ENCODE data around the gene TEX28. TPM values are rescaled to one million over a fixed set of nuclear protein-coding genes. Genes with fewer than 3 reads are reported as not detected.

TEX28 gene, protein sequence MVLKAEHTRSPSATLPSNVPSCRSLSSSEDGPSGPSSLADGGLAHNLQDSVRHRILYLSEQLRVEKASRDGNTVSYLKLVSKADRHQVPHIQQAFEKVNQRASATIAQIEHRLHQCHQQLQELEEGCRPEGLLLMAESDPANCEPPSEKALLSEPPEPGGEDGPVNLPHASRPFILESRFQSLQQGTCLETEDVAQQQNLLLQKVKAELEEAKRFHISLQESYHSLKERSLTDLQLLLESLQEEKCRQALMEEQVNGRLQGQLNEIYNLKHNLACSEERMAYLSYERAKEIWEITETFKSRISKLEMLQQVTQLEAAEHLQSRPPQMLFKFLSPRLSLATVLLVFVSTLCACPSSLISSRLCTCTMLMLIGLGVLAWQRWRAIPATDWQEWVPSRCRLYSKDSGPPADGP
- not detected in 2 replicates for total RNA-seq

DNA sequence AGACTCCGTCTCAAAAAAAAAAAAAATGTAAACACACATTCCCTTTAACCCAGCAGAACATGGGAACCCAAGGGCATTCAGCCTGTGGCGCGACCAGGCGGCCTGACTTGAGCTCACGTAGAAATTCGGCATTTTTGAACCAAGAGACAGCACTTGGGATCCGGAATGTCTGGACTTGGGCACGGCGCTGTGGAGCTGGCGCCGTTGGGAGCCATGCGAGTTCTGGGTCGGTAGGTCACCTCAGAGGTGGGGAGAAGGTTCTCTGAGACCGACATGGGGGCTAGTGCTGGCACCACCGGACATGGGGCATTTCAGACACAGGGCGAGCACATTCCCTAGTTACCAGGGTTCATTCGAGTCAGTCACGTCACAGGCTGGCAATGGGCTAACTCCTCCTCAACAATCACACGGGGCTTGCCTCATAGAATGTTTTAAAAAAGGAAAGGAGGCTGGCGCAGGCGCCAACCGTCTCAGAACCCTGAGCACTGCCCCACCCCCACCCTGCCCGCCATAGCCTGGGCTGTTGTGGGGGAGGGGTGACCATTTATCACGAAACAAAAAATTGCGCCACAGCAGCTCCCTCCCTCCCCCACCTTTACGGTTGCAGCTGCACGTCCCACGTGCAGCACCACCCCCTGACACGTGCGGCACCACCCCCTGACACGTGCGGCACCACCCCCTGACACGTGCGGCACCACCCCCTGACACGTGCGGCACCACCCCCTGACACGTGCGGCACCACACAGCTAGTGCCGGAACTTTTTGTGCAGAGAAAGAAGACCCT is at the start of gene TEX28:
Gene TEX28 (minus strand): TSS at position 334 of the 784 bp plus-strand sequence. CDS start 3,007 bp downstream, outside the sequence.

DNA sequence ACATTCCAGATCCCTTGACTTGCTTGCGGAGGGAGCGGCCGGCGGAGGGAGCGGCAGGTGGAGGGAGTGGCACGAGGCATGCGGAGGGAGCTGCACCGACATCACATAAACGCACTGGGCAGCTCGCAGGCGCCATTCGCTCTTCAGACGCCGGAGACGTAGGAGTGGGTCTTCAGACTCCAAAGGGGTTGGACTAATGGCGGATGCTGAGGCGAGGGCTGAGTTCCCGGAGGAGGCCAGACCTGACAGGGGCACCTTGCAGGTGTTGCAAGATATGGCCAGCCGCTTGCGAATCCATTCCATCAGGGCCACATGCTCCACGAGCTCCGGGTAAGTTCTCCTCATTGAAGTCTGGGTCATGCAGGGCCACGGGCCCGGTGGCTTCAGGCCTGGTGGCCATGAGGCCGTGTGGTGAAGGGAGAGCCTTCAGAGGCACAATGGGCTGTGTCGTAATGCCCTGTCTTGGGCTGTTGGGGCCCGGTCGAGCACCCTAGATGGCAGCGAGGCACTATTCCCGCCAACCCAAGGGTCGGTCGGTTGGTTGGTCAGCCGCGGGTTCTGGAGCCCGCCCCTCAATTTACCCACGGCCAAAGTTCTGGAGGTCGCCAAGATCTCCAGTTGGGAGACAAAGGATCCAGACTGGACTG is 863 bp upstream of the TEX28 start, which contains the start of gene TKTL1:
Gene TKTL1 (plus strand): TSS at position 132 of the 647 bp plus-strand sequence. CDS start 65 bp downstream, at position 197.

DNA sequence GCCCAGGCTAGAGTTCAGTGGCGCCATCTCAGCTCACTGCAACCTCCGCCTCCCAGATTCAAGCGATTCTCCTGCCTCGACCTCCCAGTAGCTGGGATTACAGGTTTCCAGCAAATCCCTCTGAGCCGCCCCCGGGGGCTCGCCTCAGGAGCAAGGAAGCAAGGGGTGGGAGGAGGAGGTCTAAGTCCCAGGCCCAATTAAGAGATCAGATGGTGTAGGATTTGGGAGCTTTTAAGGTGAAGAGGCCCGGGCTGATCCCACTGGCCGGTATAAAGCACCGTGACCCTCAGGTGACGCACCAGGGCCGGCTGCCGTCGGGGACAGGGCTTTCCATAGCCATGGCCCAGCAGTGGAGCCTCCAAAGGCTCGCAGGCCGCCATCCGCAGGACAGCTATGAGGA is 37.6 kb downstream of the TEX28 start, which contains the start of gene OPN1MW3:
Gene OPN1MW3 (plus strand): TSS at position 301 of the 400 bp plus-strand sequence. CDS start 38 bp downstream, at position 339.

Other genes with a start within 250 kb of the TEX28 start
- gene MECP2, start 197.4 kb downstream of the TEX28 start, total RNA-seq = 40.7 TPM in 2 replicates
- gene OPN1LW, start 150.9 kb downstream of the TEX28 start, total RNA-seq = not detected in 2 replicates
- not detected in 2 replicates for gene OPN1MW, start 112.5 kb downstream of the TEX28 start, total RNA-seq
- gene OPN1MW2, start 75.4 kb downstream of the TEX28 start, total RNA-seq = not detected in 2 replicates
- gene OPN1MW3, start 37.5 kb downstream of the TEX28 start, total RNA-seq = not detected in 2 replicates
- gene TKTL1, start 671 bp upstream of the TEX28 start, total RNA-seq = not detected in 2 replicates
- 4,119 and 4,322 TPM in 2 replicates for gene FLNA, start 79.5 kb upstream of the TEX28 start, total RNA-seq
- gene EMD, start 84.2 kb upstream of the TEX28 start, total RNA-seq = 29.2 and 39.7 TPM in 2 replicates
- gene RPL10, start 103.3 kb upstream of the TEX28 start, total RNA-seq = 1,504 and 2,235 TPM in 2 replicates
- gene DNASE1L1, start 114.1 kb upstream of the TEX28 start, total RNA-seq = 54.7 and 73.2 TPM in 2 replicates
- 19.9 and 22.6 TPM in 2 replicates for gene TAFAZZIN, start 116.4 kb upstream of the TEX28 start, total RNA-seq
- 52.0 and 53.1 TPM in 2 replicates for gene ATP6AP1, start 133.6 kb upstream of the TEX28 start, total RNA-seq
- gene GDI1, start 142.0 kb upstream of the TEX28 start, total RNA-seq = 117 and 119 TPM in 2 replicates
- gene FAM50A, start 149.0 kb upstream of the TEX28 start, total RNA-seq = 37.2 and 47.6 TPM in 2 replicates
- 23.8 and 35.0 TPM in 2 replicates for gene PLXNA3, start 163.2 kb upstream of the TEX28 start, total RNA-seq
- gene LAGE3, start 184.2 kb upstream of the TEX28 start, total RNA-seq = 13.3 and 19.4 TPM in 2 replicates
- 39.1 and 43.0 TPM in 2 replicates for gene UBL4A, start 191.5 kb upstream of the TEX28 start, total RNA-seq
- 31.8 and 35.3 TPM in 2 replicates for gene SLC10A3, start 195.5 kb upstream of the TEX28 start, total RNA-seq
- 25.4 and 28.1 TPM in 2 replicates for gene FAM3A, start 221.1 kb upstream of the TEX28 start, total RNA-seq

All from hair follicle dermal papilla cell (primary cell).